ENCODE measurements around the gene LRRK1. TPM values are rescaled to one million over a fixed set of nuclear protein-coding genes. Genes with fewer than 3 reads are reported as not detected.

LRRK1 gene
- total RNA-seq, 1 experiment from 2014 or later = 7.0 TPM

GRCh38 chr15:101043011-101043410, 123.9 kb downstream of the LRRK1 start:
- Histone ChIP-seq H3K4me3 (ENCODE audit: low read length) (no peak overlapping the region), H3K4me1 (ENCODE audit: insufficient read depth, low read length) (no peaks in the 10 kb centered on the region), H3K79me2 (ENCODE audit: low read length) (no peaks in the 10 kb centered on the region), H2AFZ (ENCODE audit: low read length) (no peak overlapping the region), H3K4me2 (ENCODE audit: low read length) (no peak overlapping the region), H3K27ac (ENCODE audit: low read length) (no peak overlapping the region), H3K9me2 (replicated peaks; ENCODE audit: low read length) (no peaks in the 10 kb centered on the region), H3K27me3 (ENCODE audit: low read length) (no peaks in the 10 kb centered on the region), H3K9me3 (ENCODE audit: low read length) (no peaks in the 10 kb centered on the region), H4K20me1 (ENCODE audit: low read length) (no peaks in the 10 kb centered on the region), H3K9ac (ENCODE audit: low read length) (no peak overlapping the region), H3F3A (ENCODE audit: low read length, unreplicated experiment) (no peaks in the 10 kb centered on the region), H3K36me3 (ENCODE audit: low read depth, low read length) (no peaks in the 10 kb centered on the region)
- BruUV-seq (replicated peaks) = no TSS peak
- DNase-seq = no peak
- ATAC-seq = no peak
- ChIA-PET CTCF (no interaction called here), POLR2A (ENCODE audit: unreplicated experiment) (no interaction called here)
- TF ChIP-seq EZH2 (IDR thresholded peaks at IDR 0.05; ENCODE audit: low read length, unreplicated experiment) (no peak), CTCF (conservative IDR thresholded peaks at IDR 0.05; ENCODE audit: low read depth, low read length) (no peak), EZH2phosphoT487 (IDR thresholded peaks at IDR 0.05; ENCODE audit: borderline replicate concordance, low read length) (no peak)
- intact Hi-C loops (cut with micrococcal nuclease) = no loop called here

GRCh38 chr15:101043911-101044624, 124.9 kb downstream of the LRRK1 start:
- ChIA-PET POLR2A (ENCODE audit: unreplicated experiment) (no interaction called here), CTCF (no interaction called here)
- Histone ChIP-seq H3K27me3 (ENCODE audit: low read length) (no peaks in the 10 kb centered on the region), H3K4me1 (ENCODE audit: insufficient read depth, low read length) (no peaks in the 10 kb centered on the region), H3K27ac (ENCODE audit: low read length) (no peak overlapping the region), H3K9me3 (ENCODE audit: low read length) (no peaks in the 10 kb centered on the region), H3K36me3 (ENCODE audit: low read depth, low read length) (no peaks in the 10 kb centered on the region), H4K20me1 (ENCODE audit: low read length) (no peaks in the 10 kb centered on the region), H3K79me2 (ENCODE audit: low read length) (no peaks in the 10 kb centered on the region), H3F3A (ENCODE audit: low read length, unreplicated experiment) (no peaks in the 10 kb centered on the region), H3K4me3 (ENCODE audit: low read length) (no peak overlapping the region), H2AFZ (ENCODE audit: low read length) (no peak overlapping the region), H3K4me2 (ENCODE audit: low read length) (no peak overlapping the region), H3K9ac (ENCODE audit: low read length) (no peak overlapping the region), H3K9me2 (replicated peaks; ENCODE audit: low read length) (no peaks in the 10 kb centered on the region)
- intact Hi-C loops (cut with micrococcal nuclease) = no loop called here
- ATAC-seq (no peak), DNase-seq (no peak)
- no TSS peak for BruUV-seq (replicated peaks)
- TF ChIP-seq EZH2 (IDR thresholded peaks at IDR 0.05; ENCODE audit: low read length, unreplicated experiment) = no peak
- TF ChIP-seq CTCF (conservative IDR thresholded peaks at IDR 0.05; ENCODE audit: low read depth, low read length) = no peak
- no peak for TF ChIP-seq EZH2phosphoT487 (IDR thresholded peaks at IDR 0.05; ENCODE audit: borderline replicate concordance, low read length)

- no peaks in the 10 kb centered on the region for H3K4me1 ChIP-seq (ENCODE audit: insufficient read depth, low read length)
- no peak overlapping the region for H3K27ac ChIP-seq (ENCODE audit: low read length)
- CTCF ChIA-PET = no interaction called here
- DNase-seq (no peak), ATAC-seq (no peak)
- TF ChIP-seq EZH2phosphoT487 (IDR thresholded peaks at IDR 0.05; ENCODE audit: borderline replicate concordance, low read length) (no peak), EZH2 (IDR thresholded peaks at IDR 0.05; ENCODE audit: low read length, unreplicated experiment) (no peak), CTCF (conservative IDR thresholded peaks at IDR 0.05; ENCODE audit: low read depth, low read length) (no peak)
- POLR2A ChIA-PET (ENCODE audit: unreplicated experiment) = no interaction called here
- H4K20me1 ChIP-seq (ENCODE audit: low read length) = no peaks in the 10 kb centered on the region
- no peaks in the 10 kb centered on the region for H3F3A ChIP-seq (ENCODE audit: low read length, unreplicated experiment)
- H3K79me2 ChIP-seq (ENCODE audit: low read length) = no peaks in the 10 kb centered on the region
- H3K4me2 ChIP-seq (ENCODE audit: low read length) = no peak overlapping the region
- no peak overlapping the region for H3K4me3 ChIP-seq (ENCODE audit: low read length)
- H3K9me3 ChIP-seq (ENCODE audit: low read length) = no peaks in the 10 kb centered on the region
- H3K9ac ChIP-seq (ENCODE audit: low read length) = no peak overlapping the region
- no peaks in the 10 kb centered on the region for H3K9me2 ChIP-seq (replicated peaks; ENCODE audit: low read length)
- no peaks in the 10 kb centered on the region for H3K36me3 ChIP-seq (ENCODE audit: low read depth, low read length)
- no TSS peak for BruUV-seq (replicated peaks)
- intact Hi-C loops (cut with micrococcal nuclease) = no loop called here
- no peaks in the 10 kb centered on the region for H3K27me3 ChIP-seq (ENCODE audit: low read length)
- no peak overlapping the region for H2AFZ ChIP-seq (ENCODE audit: low read length)
Observed at GRCh38 chr15:101044625-101045235, 125.6 kb downstream of the LRRK1 start.
